Measurements from ENCODE around the gene PLEKHA6.

- no peak for TF ChIP-seq POLR2AphosphoS5 (IDR thresholded peaks at IDR 0.05; ENCODE audit: low read depth)
- TF ChIP-seq, protein P1, sequence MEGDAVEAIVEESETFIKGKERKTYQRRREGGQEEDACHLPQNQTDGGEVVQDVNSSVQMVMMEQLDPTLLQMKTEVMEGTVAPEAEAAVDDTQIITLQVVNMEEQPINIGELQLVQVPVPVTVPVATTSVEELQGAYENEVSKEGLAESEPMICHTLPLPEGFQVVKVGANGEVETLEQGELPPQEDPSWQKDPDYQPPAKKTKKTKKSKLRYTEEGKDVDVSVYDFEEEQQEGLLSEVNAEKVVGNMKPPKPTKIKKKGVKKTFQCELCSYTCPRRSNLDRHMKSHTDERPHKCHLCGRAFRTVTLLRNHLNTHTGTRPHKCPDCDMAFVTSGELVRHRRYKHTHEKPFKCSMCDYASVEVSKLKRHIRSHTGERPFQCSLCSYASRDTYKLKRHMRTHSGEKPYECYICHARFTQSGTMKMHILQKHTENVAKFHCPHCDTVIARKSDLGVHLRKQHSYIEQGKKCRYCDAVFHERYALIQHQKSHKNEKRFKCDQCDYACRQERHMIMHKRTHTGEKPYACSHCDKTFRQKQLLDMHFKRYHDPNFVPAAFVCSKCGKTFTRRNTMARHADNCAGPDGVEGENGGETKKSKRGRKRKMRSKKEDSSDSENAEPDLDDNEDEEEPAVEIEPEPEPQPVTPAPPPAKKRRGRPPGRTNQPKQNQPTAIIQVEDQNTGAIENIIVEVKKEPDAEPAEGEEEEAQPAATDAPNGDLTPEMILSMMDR (IDR thresholded peaks at IDR 0.05; ENCODE audit: insufficient read depth, low read length) = no peak
- TF ChIP-seq, protein P2, sequence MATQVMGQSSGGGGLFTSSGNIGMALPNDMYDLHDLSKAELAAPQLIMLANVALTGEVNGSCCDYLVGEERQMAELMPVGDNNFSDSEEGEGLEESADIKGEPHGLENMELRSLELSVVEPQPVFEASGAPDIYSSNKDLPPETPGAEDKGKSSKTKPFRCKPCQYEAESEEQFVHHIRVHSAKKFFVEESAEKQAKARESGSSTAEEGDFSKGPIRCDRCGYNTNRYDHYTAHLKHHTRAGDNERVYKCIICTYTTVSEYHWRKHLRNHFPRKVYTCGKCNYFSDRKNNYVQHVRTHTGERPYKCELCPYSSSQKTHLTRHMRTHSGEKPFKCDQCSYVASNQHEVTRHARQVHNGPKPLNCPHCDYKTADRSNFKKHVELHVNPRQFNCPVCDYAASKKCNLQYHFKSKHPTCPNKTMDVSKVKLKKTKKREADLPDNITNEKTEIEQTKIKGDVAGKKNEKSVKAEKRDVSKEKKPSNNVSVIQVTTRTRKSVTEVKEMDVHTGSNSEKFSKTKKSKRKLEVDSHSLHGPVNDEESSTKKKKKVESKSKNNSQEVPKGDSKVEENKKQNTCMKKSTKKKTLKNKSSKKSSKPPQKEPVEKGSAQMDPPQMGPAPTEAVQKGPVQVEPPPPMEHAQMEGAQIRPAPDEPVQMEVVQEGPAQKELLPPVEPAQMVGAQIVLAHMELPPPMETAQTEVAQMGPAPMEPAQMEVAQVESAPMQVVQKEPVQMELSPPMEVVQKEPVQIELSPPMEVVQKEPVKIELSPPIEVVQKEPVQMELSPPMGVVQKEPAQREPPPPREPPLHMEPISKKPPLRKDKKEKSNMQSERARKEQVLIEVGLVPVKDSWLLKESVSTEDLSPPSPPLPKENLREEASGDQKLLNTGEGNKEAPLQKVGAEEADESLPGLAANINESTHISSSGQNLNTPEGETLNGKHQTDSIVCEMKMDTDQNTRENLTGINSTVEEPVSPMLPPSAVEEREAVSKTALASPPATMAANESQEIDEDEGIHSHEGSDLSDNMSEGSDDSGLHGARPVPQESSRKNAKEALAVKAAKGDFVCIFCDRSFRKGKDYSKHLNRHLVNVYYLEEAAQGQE (IDR thresholded peaks at IDR 0.05; ENCODE audit: insufficient replicate concordance, low read depth) = no peak
- no peak for TF ChIP-seq GABPA (IDR thresholded peaks at IDR 0.05; ENCODE audit: low read depth)
- TF ChIP-seq SPI1 (IDR thresholded peaks at IDR 0.05; ENCODE audit: borderline replicate concordance, low read depth) = no peak
Measured at GRCh38 chr1:204313675-204314074, 46.1 kb downstream of the PLEKHA6 start.
